K562 (cell line): Measurements from ENCODE around the gene PIH1D1. TPM values are rescaled to one million over a fixed set of nuclear protein-coding genes. Genes with fewer than 3 reads are reported as not detected.

Experiments used
- BMI1 ChIP-seq: fragments of 150-350 bp; IDR thresholded peaks from 2 replicates; pipeline ENCODE4 v1.6.1; 2014; ENCODE audit warnings: low read length
- HDAC2 ChIP-seq: fragments of 450-650 bp; IDR thresholded peaks from 2 replicates; pipeline ENCODE4 v1.6.1; 2016; ENCODE audit warnings: mild to moderate bottlenecking
- MEF2A ChIP-seq: IDR thresholded peaks from 2 replicates; pipeline ENCODE4 v1.6.1; 2011; ENCODE audit warnings: low read depth, mild to moderate bottlenecking, low read length, moderate library complexity; ENCODE audit not compliant: control insufficient read depth
- MIER1 ChIP-seq: fragments of 450-650 bp; IDR thresholded peaks from 2 replicates; pipeline ENCODE4 v1.6.1; 2016; ENCODE audit warnings: antibody characterized with exemption, mild to moderate bottlenecking, low read depth
- NR2F6 ChIP-seq: fragments of 450-650 bp; formaldehyde crosslinking; IDR thresholded peaks from 2 replicates; pipeline ENCODE4 v1.4.0; 2020; ENCODE audit warnings: mild to moderate bottlenecking
- NRF1 ChIP-seq, 2 experiments: fragments of 450-650 bp; IDR thresholded peaks in 1 of 2; conservative IDR thresholded peaks in 1 of 2; 2 replicates each; pipeline ENCODE4 v1.6.1; 2014; ENCODE audit warnings: mild to moderate bottlenecking in 2 of 2
- RBM22 ChIP-seq: fragments of 200-400 bp; formaldehyde crosslinking; IDR thresholded peaks from 2 replicates; pipeline ENCODE4 v1.6.1; 2018; ENCODE audit warnings: low read length, low read depth; ENCODE audit not compliant: poor library complexity, severe bottlenecking
- SIN3B ChIP-seq: fragments of 450-650 bp; IDR thresholded peaks from 2 replicates; pipeline ENCODE4 v1.6.1; 2017; ENCODE audit warnings: low read depth, mild to moderate bottlenecking, moderate library complexity
- SMARCB1 ChIP-seq: IDR thresholded peaks from 2 replicates; pipeline ENCODE4 v1.6.1; 2011; ENCODE audit warnings: improper control_type of control experiment, low read depth; ENCODE audit not compliant: insufficient read length
- TCF3 ChIP-seq: sonication (generic); formaldehyde crosslinking; IDR thresholded peaks from 2 replicates; pipeline ENCODE4 v1.4.0; 2020; ENCODE audit warnings: mild to moderate bottlenecking, missing genetic modification reagents
- ZBED1 ChIP-seq: IDR thresholded peaks from 2 replicates; pipeline ENCODE4 v1.6.1; 2014
- ZFP36 ChIP-seq: fragments of 150-350 bp; IDR thresholded peaks from 2 replicates; pipeline ENCODE4 v1.6.1; 2018; ENCODE audit warnings: low read length, low read depth; ENCODE audit not compliant: partially characterized antibody
- ZNF589 ChIP-seq: fragments of 200-800 bp; sonication (Bioruptor generic); IDR thresholded peaks from 2 replicates; pipeline ENCODE4 v1.6.1; 2016; ENCODE audit warnings: low read depth, missing genetic modification characterization, missing compliant biosample characterization
- ZNF717 ChIP-seq: fragments of 250-450 bp; sonication (Bioruptor Pico); IDR thresholded peaks from 2 replicates; pipeline ENCODE4 v1.5.0; 2021
- polyA plus RNA-seq, 8 experiments: library from polyadenylated mRNA; depleted of rRNA in 4 of 8; stranded (reverse) in 5 of 8; unstranded in 3 of 8; fragments of >200 nt; fragmentation: Nextera tagmentation in 2 of 8; fragmentation: Illumina TruSeq in 1 of 8; extraction: Ambion mirVana in 2 of 8; extraction: Trizol in 1 of 8; gene quantifications; 2 replicates each; pipeline versions ENCODE4 v1.2.1 to v1.2.3, GENCODE V29; 2011 to 2014; ENCODE audit warnings: inconsistent platforms in 1 of 8, missing spikeins in 1 of 8
- total RNA-seq, 7 experiments: library from RNA; depleted of rRNA in 6 of 7; stranded (reverse); fragments of >200 nt in 6 of 7; fragmentation: Illumina TruSeq in 2 of 7; extraction: Trizol in 2 of 7; gene quantifications; 2 replicates each; pipeline versions ENCODE4 v1.2.1 to v1.2.3, GENCODE V29; 2011 to 2021; ENCODE audit warnings: low replicate concordance in 1 of 7
- TF ChIP-seq, protein P1 (sequence below), 2 experiments: IDR thresholded peaks; 2 replicates each; pipeline ENCODE4 v1.6.1; 2012; ENCODE audit warnings: improper control_type of control experiment in 2 of 2, low read depth in 2 of 2, low read length in 2 of 2, borderline replicate concordance in 1 of 2
- TF ChIP-seq, protein P2 (sequence below): sonication (generic); formaldehyde crosslinking; IDR thresholded peaks from 2 replicates; pipeline ENCODE4 v1.5.0; 2020; ENCODE audit warnings: missing genetic modification reagents
- TF ChIP-seq, protein P3 (sequence below): fragments of 250-450 bp; sonication (Bioruptor Pico); IDR thresholded peaks from 2 replicates; pipeline ENCODE4 v1.9.0; 2021; ENCODE audit warnings: mild to moderate bottlenecking, inconsistent platforms
- TF ChIP-seq, protein P4 (sequence below), 2 experiments: fragments of 250-450 bp in 1 of 2; fragments of 450-650 bp in 1 of 2; sonication (Bioruptor Pico) in 1 of 2; IDR thresholded peaks; 2 replicates each; pipeline versions ENCODE4 v1.6.1 to v1.8.0; 2016 to 2021; ENCODE audit warnings: mild to moderate bottlenecking in 2 of 2, moderate library complexity in 2 of 2, missing compliant biosample characterization in 1 of 2, missing genetic modification characterization in 1 of 2
- TF ChIP-seq, protein P5 (sequence below): sonication (generic); formaldehyde crosslinking; IDR thresholded peaks from 2 replicates; pipeline ENCODE4 v1.8.1; 2023; ENCODE audit warnings: mild to moderate bottlenecking, missing genetic modification reagents

PIH1D1 gene
- total and polyA plus RNA-seq, 9 of the 15 experiments (the other 6 are each of a cell fraction or from before 2014, with no cell fraction given) = 26.5 to 224 (median 137) TPM

DNA sequence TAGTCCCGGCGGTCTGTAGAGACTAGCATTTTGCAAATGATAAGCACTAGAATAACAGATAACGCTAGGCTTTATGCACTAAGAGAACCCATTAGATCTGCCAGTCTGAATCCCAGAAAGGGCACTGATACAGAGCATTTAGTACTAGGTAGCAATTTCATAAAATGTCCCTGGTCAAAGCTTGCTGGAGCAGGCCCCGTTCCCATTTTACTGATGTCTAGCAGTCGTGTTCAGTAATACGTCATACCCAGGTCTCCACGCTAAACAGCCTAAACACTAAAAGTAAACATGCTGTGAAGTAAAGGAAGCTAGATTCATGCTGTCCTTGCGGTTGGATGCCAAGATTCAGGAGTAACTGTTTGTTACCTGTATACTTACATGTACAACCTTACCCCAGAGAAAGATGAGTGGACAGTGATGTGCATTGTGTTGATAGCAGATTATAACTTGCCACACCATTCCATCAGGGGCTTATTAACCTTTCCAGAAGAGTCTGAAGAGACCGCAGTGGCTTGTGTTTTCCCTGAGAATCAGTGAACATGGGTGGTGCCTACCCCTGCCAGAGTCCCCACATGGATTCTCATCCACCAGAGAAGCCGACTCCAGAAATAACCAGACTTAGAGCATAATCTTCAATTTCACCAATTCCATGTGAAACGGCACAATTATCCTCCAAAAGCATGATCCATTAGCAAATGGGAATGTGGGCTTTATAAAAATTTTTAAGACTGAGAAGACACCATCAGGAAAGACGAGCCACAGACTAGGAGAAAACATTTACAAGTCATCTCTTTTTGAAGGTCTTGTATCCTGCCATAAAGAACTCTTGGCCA lies 41.2 kb upstream of the PIH1D1 start (continued):
- TF ChIP-seq, protein P1, sequence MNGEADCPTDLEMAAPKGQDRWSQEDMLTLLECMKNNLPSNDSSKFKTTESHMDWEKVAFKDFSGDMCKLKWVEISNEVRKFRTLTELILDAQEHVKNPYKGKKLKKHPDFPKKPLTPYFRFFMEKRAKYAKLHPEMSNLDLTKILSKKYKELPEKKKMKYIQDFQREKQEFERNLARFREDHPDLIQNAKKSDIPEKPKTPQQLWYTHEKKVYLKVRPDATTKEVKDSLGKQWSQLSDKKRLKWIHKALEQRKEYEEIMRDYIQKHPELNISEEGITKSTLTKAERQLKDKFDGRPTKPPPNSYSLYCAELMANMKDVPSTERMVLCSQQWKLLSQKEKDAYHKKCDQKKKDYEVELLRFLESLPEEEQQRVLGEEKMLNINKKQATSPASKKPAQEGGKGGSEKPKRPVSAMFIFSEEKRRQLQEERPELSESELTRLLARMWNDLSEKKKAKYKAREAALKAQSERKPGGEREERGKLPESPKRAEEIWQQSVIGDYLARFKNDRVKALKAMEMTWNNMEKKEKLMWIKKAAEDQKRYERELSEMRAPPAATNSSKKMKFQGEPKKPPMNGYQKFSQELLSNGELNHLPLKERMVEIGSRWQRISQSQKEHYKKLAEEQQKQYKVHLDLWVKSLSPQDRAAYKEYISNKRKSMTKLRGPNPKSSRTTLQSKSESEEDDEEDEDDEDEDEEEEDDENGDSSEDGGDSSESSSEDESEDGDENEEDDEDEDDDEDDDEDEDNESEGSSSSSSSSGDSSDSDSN (IDR thresholded peaks at IDR 0.05; ENCODE audit: borderline replicate concordance in 1 of 2, low read depth in 2 of 2, low read length in 2 of 2) = no peak
- TF ChIP-seq, protein P2, sequence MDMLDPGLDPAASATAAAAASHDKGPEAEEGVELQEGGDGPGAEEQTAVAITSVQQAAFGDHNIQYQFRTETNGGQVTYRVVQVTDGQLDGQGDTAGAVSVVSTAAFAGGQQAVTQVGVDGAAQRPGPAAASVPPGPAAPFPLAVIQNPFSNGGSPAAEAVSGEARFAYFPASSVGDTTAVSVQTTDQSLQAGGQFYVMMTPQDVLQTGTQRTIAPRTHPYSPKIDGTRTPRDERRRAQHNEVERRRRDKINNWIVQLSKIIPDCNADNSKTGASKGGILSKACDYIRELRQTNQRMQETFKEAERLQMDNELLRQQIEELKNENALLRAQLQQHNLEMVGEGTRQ (CRISPR knock-in tag) = no peak
- TF ChIP-seq NRF1 (conservative IDR thresholded peaks at IDR 0.05 in 1 of 2, IDR thresholded peaks at IDR 0.05 in 1 of 2) (no peak), ZBED1 (peak; percentile 61), MEF2A (no peak), RBM22 (no peak), ZFP36 (no peak), NR2F6 (CRISPR knock-in tag) (no peak), HDAC2 (no peak), TCF3 (CRISPR knock-in tag) (0 out of 2 replicates have a peak, but pooled peaks have one; percentile 6), ZNF589 (no peak), MIER1 (no peak), ZNF717 (CRISPR knock-in tag) (peak; percentile 91), BMI1 (no peak), SIN3B (no peak), SMARCB1 (no peak)
- TF ChIP-seq, protein P3, sequence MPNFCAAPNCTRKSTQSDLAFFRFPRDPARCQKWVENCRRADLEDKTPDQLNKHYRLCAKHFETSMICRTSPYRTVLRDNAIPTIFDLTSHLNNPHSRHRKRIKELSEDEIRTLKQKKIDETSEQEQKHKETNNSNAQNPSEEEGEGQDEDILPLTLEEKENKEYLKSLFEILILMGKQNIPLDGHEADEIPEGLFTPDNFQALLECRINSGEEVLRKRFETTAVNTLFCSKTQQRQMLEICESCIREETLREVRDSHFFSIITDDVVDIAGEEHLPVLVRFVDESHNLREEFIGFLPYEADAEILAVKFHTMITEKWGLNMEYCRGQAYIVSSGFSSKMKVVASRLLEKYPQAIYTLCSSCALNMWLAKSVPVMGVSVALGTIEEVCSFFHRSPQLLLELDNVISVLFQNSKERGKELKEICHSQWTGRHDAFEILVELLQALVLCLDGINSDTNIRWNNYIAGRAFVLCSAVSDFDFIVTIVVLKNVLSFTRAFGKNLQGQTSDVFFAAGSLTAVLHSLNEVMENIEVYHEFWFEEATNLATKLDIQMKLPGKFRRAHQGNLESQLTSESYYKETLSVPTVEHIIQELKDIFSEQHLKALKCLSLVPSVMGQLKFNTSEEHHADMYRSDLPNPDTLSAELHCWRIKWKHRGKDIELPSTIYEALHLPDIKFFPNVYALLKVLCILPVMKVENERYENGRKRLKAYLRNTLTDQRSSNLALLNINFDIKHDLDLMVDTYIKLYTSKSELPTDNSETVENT (CRISPR knock-in tag) = no peak
- TF ChIP-seq, protein P4, sequence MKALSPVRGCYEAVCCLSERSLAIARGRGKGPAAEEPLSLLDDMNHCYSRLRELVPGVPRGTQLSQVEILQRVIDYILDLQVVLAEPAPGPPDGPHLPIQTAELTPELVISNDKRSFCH (CRISPR knock-in tag; IDR thresholded peaks at IDR 0.05) = no peak
- TF ChIP-seq, protein P4 (tag; IDR thresholded peaks at IDR 0.05) = no peak
- TF ChIP-seq, protein P5, sequence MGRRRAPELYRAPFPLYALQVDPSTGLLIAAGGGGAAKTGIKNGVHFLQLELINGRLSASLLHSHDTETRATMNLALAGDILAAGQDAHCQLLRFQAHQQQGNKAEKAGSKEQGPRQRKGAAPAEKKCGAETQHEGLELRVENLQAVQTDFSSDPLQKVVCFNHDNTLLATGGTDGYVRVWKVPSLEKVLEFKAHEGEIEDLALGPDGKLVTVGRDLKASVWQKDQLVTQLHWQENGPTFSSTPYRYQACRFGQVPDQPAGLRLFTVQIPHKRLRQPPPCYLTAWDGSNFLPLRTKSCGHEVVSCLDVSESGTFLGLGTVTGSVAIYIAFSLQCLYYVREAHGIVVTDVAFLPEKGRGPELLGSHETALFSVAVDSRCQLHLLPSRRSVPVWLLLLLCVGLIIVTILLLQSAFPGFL (CRISPR knock-in tag) = no peak
